DND-41 (cell line): ENCODE measurements around the gene ALDOC.

Source experiments
- CTCF ChIP-seq: IDR thresholded peaks from 2 replicates; pipeline ENCODE4 v1.5.1; 2012; ENCODE audit warnings: borderline replicate concordance, low read length, moderate library complexity, mild to moderate bottlenecking; ENCODE audit not compliant: poor library complexity, severe bottlenecking; ENCODE audit errors: extremely low read depth
- EZH2 ChIP-seq: IDR thresholded peaks from 3 replicates; pipeline ENCODE4 v1.6.1; 2012; ENCODE audit warnings: borderline replicate concordance, low read depth, mild to moderate bottlenecking, moderate library complexity, low read length, inconsistent platforms; ENCODE audit not compliant: severe bottlenecking

- TF ChIP-seq CTCF = peak; percentile 1
- TF ChIP-seq EZH2 = no peak
Measured at GRCh38 chr17:28599311-28600184, 22.9 kb upstream of the ALDOC start.
